SU-DHL-6 (cell line): ENCODE measurements around the gene RAB36.

Experiments used
- H2AFZ ChIP-seq: fragments of 200-600 bp; sonication (generic); 2 replicates; pipeline ENCODE4 v1.6.1; 2014; ENCODE audit warnings: low read depth, mild to moderate bottlenecking, moderate library complexity, mixed read lengths, antibody characterized with exemption, low read length; ENCODE audit not compliant: severe bottlenecking
- H3F3A ChIP-seq: fragments of 200-600 bp; shearing (Covaris generic); 2 replicates; pipeline ENCODE4 v1.6.0; 2016; ENCODE audit warnings: antibody characterized with exemption, mild to moderate bottlenecking; ENCODE audit not compliant: insufficient read depth
- H3K27ac ChIP-seq: fragments of 200-600 bp; sonication (generic); 2 replicates; pipeline ENCODE4 v1.5.1; 2016; ENCODE audit warnings: low read depth, mild to moderate bottlenecking, low read length, moderate library complexity, mixed read lengths
- H3K27me3 ChIP-seq: fragments of 200-600 bp; sonication (generic), shearing (Covaris generic); 2 replicates; pipeline ENCODE4 v1.6.0; 2014; ENCODE audit warnings: mild to moderate bottlenecking, low read length
- H3K36me3 ChIP-seq: fragments of 200-600 bp; sonication (generic); 2 replicates; pipeline ENCODE4 v1.6.1; 2014; ENCODE audit warnings: mild to moderate bottlenecking, low read length, mixed read lengths
- H3K4me2 ChIP-seq: fragments of 300-600, 200-600 bp; shearing (Covaris generic), sonication (generic); 2 replicates; pipeline ENCODE4 v1.6.0; 2014; ENCODE audit warnings: low read length, low read depth, mild to moderate bottlenecking; ENCODE audit not compliant: poor library complexity, severe bottlenecking
- H3K4me3 ChIP-seq: fragments of 200-600 bp; sonication (generic); 2 replicates; pipeline ENCODE4 v1.5.1; 2014; ENCODE audit warnings: antibody characterized with exemption, low read length, mild to moderate bottlenecking, mixed read lengths; ENCODE audit not compliant: insufficient read depth, poor library complexity, severe bottlenecking
- H3K79me2 ChIP-seq: fragments of 200-600 bp; sonication (generic); 2 replicates; pipeline ENCODE4 v1.6.1; 2014; ENCODE audit warnings: mild to moderate bottlenecking, low read length, moderate library complexity; ENCODE audit not compliant: insufficient read depth
- H3K9ac ChIP-seq: fragments of 200-600 bp; sonication (generic); 2 replicates; pipeline ENCODE4 v1.7.0; 2014; ENCODE audit warnings: mild to moderate bottlenecking, low read length
- H3K9me2 ChIP-seq: fragments of 200-600 bp; sonication (generic); replicated peaks from 2 replicates; pipeline ENCODE4 v1.6.1; 2014; ENCODE audit warnings: low read length; ENCODE audit not compliant: insufficient read depth
- H3K9me3 ChIP-seq: fragments of 200-600 bp; sonication (generic); 2 replicates; pipeline ENCODE4 v1.6.1; 2014; ENCODE audit warnings: low read length, mixed read lengths; ENCODE audit not compliant: insufficient read depth
- H4K20me1 ChIP-seq: fragments of 200-600 bp; sonication (generic); 2 replicates; pipeline ENCODE4 v1.6.1; 2014; ENCODE audit warnings: low read depth, mild to moderate bottlenecking, antibody characterized with exemption, low read length, moderate library complexity, mixed read lengths
- CTCF ChIP-seq: fragments of 200-600 bp; sonication (generic); IDR thresholded peaks from one replicate; pipeline ENCODE4 v1.5.1; 2017; ENCODE audit warnings: antibody characterized with exemption, mild to moderate bottlenecking, low read length, moderate library complexity; ENCODE audit not compliant: insufficient read depth, poor library complexity, severe bottlenecking
- EZH2phosphoT487 ChIP-seq: fragments of 200-600 bp; sonication (generic), shearing (Covaris generic); conservative IDR thresholded peaks from 2 replicates; pipeline ENCODE4 v1.6.1; 2018; ENCODE audit warnings: mild to moderate bottlenecking, antibody characterized with exemption, low read length, moderate library complexity, mixed read lengths

The RAB36 gene

DNA sequence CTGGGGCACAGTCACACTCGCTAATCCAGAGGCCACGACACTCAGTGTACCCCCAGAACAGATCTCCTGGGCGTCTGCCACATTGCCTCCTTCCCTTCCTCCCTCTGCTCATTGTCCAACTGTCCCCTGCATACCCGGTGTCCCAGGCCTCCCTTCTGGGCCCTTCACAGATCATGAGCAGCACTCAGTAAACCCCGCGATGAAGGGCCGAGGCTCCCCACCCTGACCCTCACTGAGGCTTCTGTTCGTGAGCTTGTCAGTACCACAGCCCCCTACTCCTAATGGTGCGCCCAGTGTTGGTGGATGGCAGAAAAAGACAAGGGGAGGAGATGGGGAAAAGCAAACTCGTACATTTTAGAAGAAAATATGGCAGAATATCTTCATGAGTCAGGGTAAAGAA is 16.1 kb upstream of the RAB36 start:
- no peak overlapping the region for H3K9ac ChIP-seq
- no peak overlapping the region for H3K4me2 ChIP-seq
- no peaks in the 10 kb centered on the region for H3K27me3 ChIP-seq
- TF ChIP-seq EZH2phosphoT487 (no peak), CTCF (no peak)
- no peaks in the 10 kb centered on the region for H3K79me2 ChIP-seq
- H3K36me3 ChIP-seq: no peaks in the 10 kb centered on the region
- H2AFZ ChIP-seq: no peak overlapping the region
- H3F3A ChIP-seq: no peaks in the 10 kb centered on the region
- H3K4me3 ChIP-seq: no peak overlapping the region
- H3K9me3 ChIP-seq: no peaks in the 10 kb centered on the region
- no peak overlapping the region for H3K27ac ChIP-seq
- H3K9me2 ChIP-seq: no peaks in the 10 kb centered on the region
- H4K20me1 ChIP-seq: no peaks in the 10 kb centered on the region

- Histone ChIP-seq H3K27me3 (no peaks in the 10 kb centered on the region), H4K20me1 (no peaks in the 10 kb centered on the region)
Measured at GRCh38 chr22:23130697-23131096, 14.6 kb upstream of the RAB36 start.

DNA sequence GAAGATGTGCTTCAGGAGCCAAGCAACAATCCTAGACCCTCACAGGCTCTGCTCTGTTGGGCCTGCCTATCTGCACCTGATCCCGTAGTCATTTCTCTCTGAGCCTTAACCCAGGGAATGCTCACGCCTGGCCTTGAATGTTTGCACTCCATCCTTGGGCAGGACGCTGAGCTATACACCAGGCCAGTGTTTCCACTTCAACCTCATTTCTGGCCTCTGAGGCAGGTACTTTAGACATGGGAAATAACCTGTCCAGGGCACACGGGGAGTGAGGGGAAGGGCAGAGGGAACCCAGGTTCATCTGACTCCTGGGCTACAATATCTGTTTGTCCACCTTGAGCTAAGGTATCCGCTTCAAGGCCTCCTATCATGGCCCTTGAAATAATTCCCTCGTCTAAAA is 13.3 kb upstream of the RAB36 start:
- Histone ChIP-seq H3K27ac (no peak overlapping the region), H3K36me3 (no peaks in the 10 kb centered on the region), H3K9ac (no peak overlapping the region), H3K9me3 (no peaks in the 10 kb centered on the region), H3K9me2 (no peaks in the 10 kb centered on the region), H3K4me2 (no peak overlapping the region), H3K27me3 (no peaks in the 10 kb centered on the region), H2AFZ (no peak overlapping the region), H3K79me2 (no peaks in the 10 kb centered on the region), H3F3A (no peaks in the 10 kb centered on the region), H4K20me1 (no peaks in the 10 kb centered on the region), H3K4me3 (no peak overlapping the region)
- TF ChIP-seq EZH2phosphoT487: no peak
- TF ChIP-seq CTCF: no peak

More at GRCh38 chr22:23130697-23131096, 14.6 kb upstream of the RAB36 start:
- H3K9me2 ChIP-seq: no peaks in the 10 kb centered on the region
- TF ChIP-seq CTCF (no peak), EZH2phosphoT487 (no peak)
- no peak overlapping the region for H2AFZ ChIP-seq
- H3F3A ChIP-seq: no peaks in the 10 kb centered on the region
- H3K79me2 ChIP-seq: no peaks in the 10 kb centered on the region
- H3K27ac ChIP-seq: no peak overlapping the region
- H3K4me3 ChIP-seq: no peak overlapping the region
- H3K9me3 ChIP-seq: no peaks in the 10 kb centered on the region
- H3K9ac ChIP-seq: no peak overlapping the region
- no peaks in the 10 kb centered on the region for H3K36me3 ChIP-seq
- H3K4me2 ChIP-seq: no peak overlapping the region
